ENCODE measurements around the gene GLB1L2. TPM values are rescaled to one million over a fixed set of nuclear protein-coding genes. Genes with fewer than 3 reads are reported as not detected.
"Not testable (repeated sequence)": the region's sequence is repeated elsewhere in the genome, so short reads cannot be mapped to it uniquely, and the experiment has no call there.

GLB1L2 gene
- total and polyA plus RNA-seq, 4 donors: 2.0 to 14.1 (median 11.9) TPM

DNA sequence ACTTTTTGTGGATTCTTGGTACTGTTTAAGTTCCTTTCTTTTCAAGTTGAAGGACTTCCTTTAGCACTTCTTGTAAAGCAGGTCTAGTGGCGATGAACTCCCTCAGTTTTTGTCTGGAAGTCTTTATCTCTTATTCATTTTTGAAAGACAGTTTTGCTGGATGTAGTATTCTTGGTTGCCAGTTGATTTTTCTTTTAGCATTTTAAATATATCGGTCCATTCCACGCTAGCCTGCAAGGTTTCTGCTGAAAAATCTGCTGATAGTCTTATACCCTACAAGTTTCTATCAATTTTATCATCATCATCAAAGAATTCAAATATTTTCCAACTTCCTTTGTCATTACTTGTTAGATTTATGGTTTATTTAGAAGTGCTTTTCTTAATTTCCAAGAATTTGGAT lies 14.7 kb upstream of the GLB1L2 start:
- DNase-seq (ENCODE audit: low read depth in 4 of 6, low spot score in 6 of 6): no peak
- H3K27me3 ChIP-seq (ENCODE audit: control insufficient read depth, insufficient read depth, low read length): no peaks in the 10 kb centered on the region
- H3K27ac ChIP-seq (ENCODE audit: low read depth, low read length): no peak overlapping the region
- no peak overlapping the region for H3K4me3 ChIP-seq (ENCODE audit: low read depth, low read length)
- H3K36me3 ChIP-seq (ENCODE audit: control insufficient read depth, insufficient read depth, low read length): no peaks in the 10 kb centered on the region
- no peaks in the 10 kb centered on the region for H3K4me1 ChIP-seq (ENCODE audit: control insufficient read depth, insufficient read depth, low read length)
- WGBS (ENCODE audit: insufficient coverage): no CpG with 5 or more reads among the region's 3 CpGs
- H3K9me3 ChIP-seq (ENCODE audit: control insufficient read depth, insufficient read depth, low read length): peaks cover 11% of the 10 kb centered on the region

DNA sequence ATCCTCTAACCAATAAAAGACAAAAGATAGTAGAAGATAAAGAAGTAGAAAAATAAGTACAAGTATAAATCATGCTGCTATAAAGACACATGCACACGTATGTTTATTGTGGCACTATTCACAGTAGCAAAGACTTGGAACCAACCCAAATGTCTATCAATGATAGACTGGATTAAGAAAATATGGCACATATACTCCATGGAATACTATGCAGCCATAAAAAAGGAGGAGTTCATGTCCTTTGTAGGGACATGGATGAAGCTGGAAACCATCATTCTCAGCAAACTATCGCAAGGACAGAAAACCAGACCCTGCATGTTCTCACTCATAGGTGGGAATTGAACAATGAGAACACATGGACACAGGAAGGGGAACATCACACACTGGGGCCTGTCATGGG lies 10.4 kb upstream of the GLB1L2 start:
- not testable (repeated sequence) for H3K4me3 ChIP-seq (ENCODE audit: low read depth, low read length); H3K27ac ChIP-seq (ENCODE audit: low read depth, low read length); H3K4me1 ChIP-seq (ENCODE audit: control insufficient read depth, insufficient read depth, low read length); H3K36me3 ChIP-seq (ENCODE audit: control insufficient read depth, insufficient read depth, low read length); H3K27me3 ChIP-seq (ENCODE audit: control insufficient read depth, insufficient read depth, low read length); DNase-seq (ENCODE audit: low read depth in 4 of 6, low spot score in 6 of 6)
- no CpG with 5 or more reads among the region's 2 CpGs for WGBS (ENCODE audit: insufficient coverage)
- peaks cover 11% of the 10 kb centered on the region for H3K9me3 ChIP-seq (ENCODE audit: control insufficient read depth, insufficient read depth, low read length)

DNA sequence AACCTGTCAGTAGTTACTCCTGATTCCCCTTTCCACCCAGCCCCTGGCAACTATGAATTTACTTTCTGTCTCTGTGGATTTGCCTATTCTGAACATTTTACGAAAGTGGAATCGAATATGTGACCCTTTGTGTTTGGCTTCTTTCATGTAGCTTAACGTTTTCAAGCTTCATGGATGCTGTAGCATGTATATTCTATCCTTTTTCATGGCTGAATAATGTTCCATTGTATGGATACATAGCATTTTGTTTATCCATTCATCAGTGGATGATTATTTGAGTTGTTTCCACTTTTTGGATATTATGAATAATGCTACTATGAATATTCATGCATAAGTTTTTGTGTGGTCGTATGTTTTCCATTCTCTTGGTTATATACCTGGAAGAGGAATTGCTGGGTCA lies 9.2 kb upstream of the GLB1L2 start:
- no peak for DNase-seq (ENCODE audit: low read depth in 4 of 6, low spot score in 6 of 6)
- no peak overlapping the region for H3K27ac ChIP-seq (ENCODE audit: low read depth, low read length)
- H3K4me3 ChIP-seq (ENCODE audit: low read depth, low read length): no peak overlapping the region
- peaks cover 4% of the 10 kb centered on the region for H3K9me3 ChIP-seq (ENCODE audit: control insufficient read depth, insufficient read depth, low read length)
- H3K27me3 ChIP-seq (ENCODE audit: control insufficient read depth, insufficient read depth, low read length): no peaks in the 10 kb centered on the region
- H3K4me1 ChIP-seq (ENCODE audit: control insufficient read depth, insufficient read depth, low read length): no peaks in the 10 kb centered on the region
- H3K36me3 ChIP-seq (ENCODE audit: control insufficient read depth, insufficient read depth, low read length): no peaks in the 10 kb centered on the region
- whole genome bisulfite sequencing (ENCODE audit: insufficient coverage): no CpG with 5 or more reads among the region's 4 CpGs

DNA sequence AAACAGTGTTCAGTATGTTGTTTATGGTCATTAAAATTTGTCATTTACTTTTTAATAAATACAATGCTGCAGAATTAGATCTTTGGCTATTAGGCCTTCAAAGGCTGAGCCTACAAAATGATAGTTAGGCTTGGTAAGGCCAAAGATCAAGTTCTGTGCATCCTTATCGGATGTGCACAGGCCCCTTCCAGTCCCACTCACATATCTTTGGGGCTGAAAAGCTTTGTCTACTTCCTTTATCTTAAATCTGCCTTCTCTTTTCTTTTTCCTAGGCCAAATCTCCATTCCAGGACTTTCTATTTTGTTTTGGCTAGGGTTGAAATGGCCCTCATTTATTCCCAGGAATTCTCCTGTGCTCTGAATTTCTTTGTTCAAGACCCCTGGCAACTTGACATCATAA lies 3.4 kb upstream of the GLB1L2 start:
- Histone ChIP-seq H3K27ac (ENCODE audit: low read depth, low read length) (no peak overlapping the region), H3K4me1 (ENCODE audit: control insufficient read depth, insufficient read depth, low read length) (peaks cover 14% of the 10 kb centered on the region), H3K36me3 (ENCODE audit: control insufficient read depth, insufficient read depth, low read length) (no peaks in the 10 kb centered on the region), H3K27me3 (ENCODE audit: control insufficient read depth, insufficient read depth, low read length) (peaks cover 3% of the 10 kb centered on the region), H3K4me3 (ENCODE audit: low read depth, low read length) (no peak overlapping the region), H3K9me3 (ENCODE audit: control insufficient read depth, insufficient read depth, low read length) (no peaks in the 10 kb centered on the region)
- 100% methylated on average over 1 of the region's 1 CpG for WGBS (ENCODE audit: insufficient coverage)
- no peak for DNase-seq (ENCODE audit: low read depth in 4 of 6, low spot score in 6 of 6)

DNA sequence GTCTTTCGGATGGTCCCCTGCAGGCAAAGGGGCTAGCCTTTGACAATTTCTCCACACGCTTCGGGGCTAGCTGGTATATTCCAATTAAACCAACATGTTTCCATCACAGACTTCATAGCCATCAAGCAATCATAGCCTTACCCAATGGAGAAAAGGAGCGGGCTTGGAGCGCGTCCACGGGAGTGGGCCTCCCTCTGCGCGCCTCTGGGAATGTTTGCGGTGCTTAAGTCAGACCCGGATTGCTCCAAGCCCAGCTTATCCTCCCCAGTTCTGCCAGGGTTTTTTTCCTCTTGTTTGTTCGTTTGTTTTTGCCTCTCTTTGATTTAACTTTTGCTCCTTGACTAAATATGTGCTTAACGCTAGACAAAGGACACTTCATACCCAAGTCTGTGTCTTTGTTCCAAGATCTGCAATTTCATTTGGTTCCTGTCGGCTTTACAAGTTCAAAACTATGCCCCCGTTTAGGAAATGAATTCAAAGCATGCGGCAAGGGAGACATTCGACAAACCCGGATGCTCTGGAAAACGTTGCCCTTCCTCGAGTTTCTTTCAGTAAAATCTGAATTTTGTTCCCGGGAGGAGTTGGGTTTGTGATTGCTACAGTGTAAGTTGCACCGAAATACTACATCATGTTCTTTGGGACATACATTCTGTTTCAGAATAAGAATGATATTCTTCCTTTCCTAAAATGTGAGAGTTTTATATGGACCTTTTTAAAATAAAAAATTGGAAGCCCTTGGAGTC lies 1.0 kb upstream of the GLB1L2 start:
- Histone ChIP-seq H3K36me3 (ENCODE audit: control insufficient read depth, insufficient read depth, low read length) (no peaks in the 10 kb centered on the region), H3K4me1 (ENCODE audit: control insufficient read depth, insufficient read depth, low read length) (peaks cover 14% of the 10 kb centered on the region), H3K9me3 (ENCODE audit: control insufficient read depth, insufficient read depth, low read length) (no peaks in the 10 kb centered on the region), H3K4me3 (ENCODE audit: low read depth, low read length) (peak overlapping the region; percentile 30), H3K27me3 (ENCODE audit: control insufficient read depth, insufficient read depth, low read length) (peaks cover 3% of the 10 kb centered on the region), H3K27ac (ENCODE audit: low read depth, low read length) (no peak overlapping the region)
- WGBS (ENCODE audit: insufficient coverage): 38% methylated on average over 19 of the region's 22 CpGs
- DNase-seq (ENCODE audit: low read depth in 4 of 6, low spot score in 6 of 6): peak in 2 of 6 donors; percentile 16 to 28

DNA sequence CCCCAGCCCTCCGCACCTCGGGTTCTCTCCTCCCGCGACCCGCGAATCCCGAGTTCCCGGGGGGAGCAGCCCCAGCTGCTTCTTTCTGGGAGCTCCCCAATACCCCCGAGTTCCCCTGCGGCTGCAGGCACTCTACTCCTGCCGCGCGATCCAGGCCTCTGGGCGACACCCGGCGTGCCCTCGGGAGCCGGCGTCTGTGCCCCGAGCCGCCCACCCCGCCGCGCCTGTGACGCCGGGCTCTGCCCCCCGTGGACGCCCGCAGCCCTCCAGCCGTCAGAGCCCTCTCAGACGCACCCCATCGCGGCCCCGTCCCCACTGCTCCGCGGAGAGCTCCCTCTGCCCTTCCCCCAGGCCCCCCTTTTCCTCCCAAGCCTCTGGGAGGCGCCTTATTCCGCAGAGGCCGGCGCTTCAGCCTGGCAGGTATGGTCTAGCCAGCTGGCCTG lies 422 bp downstream of the GLB1L2 start:
- Histone ChIP-seq H3K36me3 (ENCODE audit: control insufficient read depth, insufficient read depth, low read length) (no peaks in the 10 kb centered on the region), H3K4me1 (ENCODE audit: control insufficient read depth, insufficient read depth, low read length) (peaks cover 14% of the 10 kb centered on the region), H3K27me3 (ENCODE audit: control insufficient read depth, insufficient read depth, low read length) (peaks cover 3% of the 10 kb centered on the region), H3K4me3 (ENCODE audit: low read depth, low read length) (peak overlapping the region; percentile 39), H3K27ac (ENCODE audit: low read depth, low read length) (no peak overlapping the region), H3K9me3 (ENCODE audit: control insufficient read depth, insufficient read depth, low read length) (no peaks in the 10 kb centered on the region)
- under 1% methylated on average over 40 of the region's 40 CpGs for WGBS (ENCODE audit: insufficient coverage)
- DNase-seq (ENCODE audit: low read depth in 4 of 6, low spot score in 6 of 6): peak in 1 of 6 donors; percentile 14

DNA sequence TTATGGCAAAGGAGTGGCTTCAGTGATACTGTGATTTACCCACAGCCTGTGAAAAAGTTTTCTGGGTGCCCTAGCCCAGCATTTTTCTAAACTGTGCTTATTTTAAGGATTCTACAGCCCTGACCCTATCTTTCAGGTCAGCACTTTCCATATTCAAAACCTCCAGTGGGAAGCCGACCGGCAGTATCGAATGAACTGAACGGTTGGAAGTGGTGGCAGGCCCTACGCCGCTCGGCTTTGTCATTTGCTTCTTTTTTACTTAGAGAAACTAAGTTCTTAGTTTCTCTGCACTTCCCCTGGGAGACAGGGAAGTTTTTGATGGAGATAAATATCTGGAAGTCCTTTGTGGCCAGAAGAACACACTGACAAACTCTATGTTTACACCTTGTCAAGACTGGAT lies 994 bp downstream of the GLB1L2 start:
- Histone ChIP-seq H3K36me3 (ENCODE audit: control insufficient read depth, insufficient read depth, low read length) (no peaks in the 10 kb centered on the region), H3K27ac (ENCODE audit: low read depth, low read length) (no peak overlapping the region), H3K4me1 (ENCODE audit: control insufficient read depth, insufficient read depth, low read length) (peaks cover 14% of the 10 kb centered on the region), H3K27me3 (ENCODE audit: control insufficient read depth, insufficient read depth, low read length) (peaks cover 3% of the 10 kb centered on the region), H3K4me3 (ENCODE audit: low read depth, low read length) (no peak overlapping the region), H3K9me3 (ENCODE audit: control insufficient read depth, insufficient read depth, low read length) (no peaks in the 10 kb centered on the region)
- DNase-seq (ENCODE audit: low read depth in 4 of 6, low spot score in 6 of 6): no peak
- no CpG with 5 or more reads among the region's 7 CpGs for WGBS (ENCODE audit: insufficient coverage)

DNA sequence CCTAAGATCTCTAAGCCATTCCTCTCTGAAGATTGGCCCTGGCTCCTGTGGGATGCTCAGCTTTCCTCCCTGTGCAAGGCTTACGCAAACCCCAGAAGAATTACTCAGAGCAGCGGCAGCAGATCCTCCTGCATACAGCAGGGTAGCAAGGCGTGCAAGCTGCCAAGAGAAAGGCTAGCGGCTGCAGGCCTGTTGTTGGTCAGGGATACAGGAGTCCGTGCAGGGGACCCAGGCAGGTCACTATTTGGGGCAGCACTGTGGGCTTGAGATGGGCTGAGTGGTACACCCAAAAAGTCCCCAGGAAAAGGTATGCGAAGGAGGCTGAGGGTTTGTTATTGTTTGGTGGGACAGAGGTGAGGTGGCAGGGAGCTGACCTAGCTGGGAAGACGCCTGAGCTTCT lies 1.5 kb downstream of the GLB1L2 start:
- Histone ChIP-seq H3K36me3 (ENCODE audit: control insufficient read depth, insufficient read depth, low read length) (peaks cover 2% of the 10 kb centered on the region), H3K4me3 (ENCODE audit: low read depth, low read length) (no peak overlapping the region), H3K27ac (ENCODE audit: low read depth, low read length) (no peak overlapping the region), H3K4me1 (ENCODE audit: control insufficient read depth, insufficient read depth, low read length) (peaks cover 14% of the 10 kb centered on the region), H3K27me3 (ENCODE audit: control insufficient read depth, insufficient read depth, low read length) (peaks cover 3% of the 10 kb centered on the region), H3K9me3 (ENCODE audit: control insufficient read depth, insufficient read depth, low read length) (no peaks in the 10 kb centered on the region)
- no peak for DNase-seq (ENCODE audit: low read depth in 4 of 6, low spot score in 6 of 6)
- 84% methylated on average over 7 of the region's 7 CpGs for WGBS (ENCODE audit: insufficient coverage)

DNA sequence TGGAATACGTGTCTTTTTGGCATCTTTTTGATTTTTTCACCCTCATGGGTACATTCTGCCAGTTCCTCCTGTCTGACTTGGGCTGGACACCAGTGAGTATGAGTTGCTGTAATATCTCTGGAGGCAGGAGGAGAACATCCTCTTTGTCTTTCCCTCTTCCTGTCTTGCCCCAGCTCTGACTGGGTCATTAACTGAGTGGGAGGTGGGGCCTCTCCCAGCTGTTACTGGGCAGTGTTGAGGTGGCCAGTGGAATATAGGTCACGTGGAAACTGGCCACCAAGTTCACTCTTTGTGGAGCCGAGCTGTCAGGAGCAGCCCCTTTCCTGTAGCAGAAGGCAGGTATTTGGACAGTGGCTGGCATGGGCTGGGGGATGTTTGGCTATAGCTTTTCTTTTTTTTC lies 2.2 kb downstream of the GLB1L2 start:
- WGBS (ENCODE audit: insufficient coverage): 83% methylated on average over 2 of the region's 3 CpGs
- H3K4me3 ChIP-seq (ENCODE audit: low read depth, low read length): no peak overlapping the region
- no peak for DNase-seq (ENCODE audit: low read depth in 4 of 6, low spot score in 6 of 6)

DNA sequence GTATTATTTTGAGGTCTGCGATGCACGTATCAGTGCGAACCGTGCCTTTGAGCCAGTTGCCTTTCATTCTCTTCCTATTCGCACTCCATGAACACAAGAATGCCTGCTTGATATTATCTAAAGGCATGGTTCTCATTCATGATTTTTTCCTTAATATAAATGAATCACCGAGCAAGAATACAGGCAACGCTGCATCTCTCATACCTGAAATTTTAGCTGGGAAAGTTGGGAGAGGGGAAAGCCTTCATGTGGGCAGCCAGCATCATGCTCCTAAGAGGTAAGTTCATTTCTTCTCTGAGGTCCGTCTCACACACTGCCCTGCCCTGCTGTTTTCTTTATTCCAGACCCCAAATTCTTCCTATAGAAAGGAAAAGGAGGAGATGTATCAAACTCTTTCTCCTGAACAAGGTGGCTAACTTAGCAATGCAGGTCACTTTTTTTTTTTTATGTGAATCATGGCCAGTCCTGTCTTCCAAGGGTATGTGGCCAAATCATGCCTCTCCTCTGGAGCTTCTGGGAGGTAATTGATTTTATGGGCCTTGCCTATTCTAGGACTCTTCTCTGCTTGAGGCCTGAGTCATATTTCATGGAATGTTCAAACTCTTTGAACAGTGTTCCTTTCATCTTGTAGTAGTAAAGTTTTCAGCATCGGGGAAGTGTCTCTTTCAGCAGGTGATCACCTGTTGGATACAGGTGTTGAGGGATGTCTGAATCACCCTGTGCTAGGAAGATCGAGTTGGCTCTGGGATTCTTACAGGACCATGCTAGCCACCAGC lies 3.2 kb downstream of the GLB1L2 start:
- Histone ChIP-seq H3K4me1 (ENCODE audit: control insufficient read depth, insufficient read depth, low read length) (peaks cover 14% of the 10 kb centered on the region), H3K27me3 (ENCODE audit: control insufficient read depth, insufficient read depth, low read length) (peaks cover 3% of the 10 kb centered on the region), H3K36me3 (ENCODE audit: control insufficient read depth, insufficient read depth, low read length) (peaks cover 2% of the 10 kb centered on the region), H3K9me3 (ENCODE audit: control insufficient read depth, insufficient read depth, low read length) (no peaks in the 10 kb centered on the region), H3K27ac (ENCODE audit: low read depth, low read length) (no peak overlapping the region), H3K4me3 (ENCODE audit: low read depth, low read length) (no peak overlapping the region)
- 85% methylated on average over 6 of the region's 10 CpGs for WGBS (ENCODE audit: insufficient coverage)
- DNase-seq (ENCODE audit: low read depth in 4 of 6, low spot score in 6 of 6): no peak

More for the DNA sequence above, 2.2 kb downstream of the GLB1L2 start:
- Histone ChIP-seq H3K27me3 (ENCODE audit: control insufficient read depth, insufficient read depth, low read length) (peaks cover 3% of the 10 kb centered on the region), H3K9me3 (ENCODE audit: control insufficient read depth, insufficient read depth, low read length) (no peaks in the 10 kb centered on the region), H3K36me3 (ENCODE audit: control insufficient read depth, insufficient read depth, low read length) (peaks cover 2% of the 10 kb centered on the region), H3K4me1 (ENCODE audit: control insufficient read depth, insufficient read depth, low read length) (peaks cover 14% of the 10 kb centered on the region), H3K27ac (ENCODE audit: low read depth, low read length) (no peak overlapping the region)
